Measurements from ENCODE around the gene SI. TPM values are rescaled to one million over a fixed set of nuclear protein-coding genes. Genes with fewer than 3 reads are reported as not detected.

Gene SI
- under 0.01 TPM for total RNA-seq

DNA sequence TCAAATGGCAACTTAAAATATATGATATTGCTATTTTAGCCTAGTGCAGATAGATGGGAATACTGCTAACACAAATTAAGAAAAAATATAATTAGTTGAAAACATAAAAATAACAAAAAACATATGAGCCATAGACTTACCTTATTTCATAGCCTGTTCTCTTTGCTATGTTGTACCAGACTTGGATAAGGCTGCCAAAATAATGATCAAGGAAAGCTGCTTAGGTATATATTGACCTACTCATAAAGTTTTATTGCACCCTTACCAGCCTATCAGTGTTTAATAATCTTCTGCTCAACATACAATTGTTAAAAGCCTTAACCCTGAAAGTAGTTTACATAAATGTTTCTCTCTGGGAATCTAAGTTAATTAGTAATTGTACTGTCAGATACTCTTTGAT is at the start of gene SI:
TSS of gene SI (minus strand) at position 204 of the 400 bp plus-strand sequence. CDS start 2,484 bp downstream, outside the sequence.

Small RNA genes lying within 50 kb of the gene (small RNA-seq; reads per million reads assigned to genes)
- gene RF00019 = not detected

Other genes with a start within 250 kb of the SI start
- gene SLITRK3, start 117.9 kb upstream of the SI start, total RNA-seq = 26.5 TPM

All from diencephalon (tissue), 1 donor.